SK-N-SH treated with all-trans-retinoic acid at 6 μM for 48 hours (cell line): ENCODE results near the gene NDOR1.
A peak's percentile ranks its signal among the peaks of the same experiment; 100 is the strongest.

Experiments used
- ATAC-seq: fragments of 200-7000 bp; cut with Tn5 transposase; 3 replicates; pipeline ENCODE4 v1.9.1; 2020; ENCODE audit warnings: mild to moderate bottlenecking, moderate library complexity
- ARNTL ChIP-seq: fragments of 450-650 bp; formaldehyde crosslinking; IDR thresholded peaks from 2 replicates; pipeline ENCODE4 v1.5.0; 2020; ENCODE audit warnings: low read depth, mild to moderate bottlenecking, moderate library complexity, borderline replicate concordance
- BACH2 ChIP-seq: fragments of 250-450 bp; sonication (Bioruptor Pico); IDR thresholded peaks from 2 replicates; pipeline ENCODE4 v1.9.0; 2021; ENCODE audit warnings: mild to moderate bottlenecking, borderline replicate concordance
- CREB5 ChIP-seq: fragments of 250-450 bp; sonication (Bioruptor Pico); IDR thresholded peaks from 2 replicates; pipeline ENCODE4 v1.5.1; 2020; ENCODE audit warnings: low read depth, mild to moderate bottlenecking, moderate library complexity
- CSDC2 ChIP-seq: fragments of 250-450 bp; sonication (Bioruptor Pico); IDR thresholded peaks from 2 replicates; pipeline ENCODE4 v1.5.0; 2020; ENCODE audit warnings: mild to moderate bottlenecking, moderate library complexity
- CSRNP3 ChIP-seq: fragments of 250-450 bp; sonication (Bioruptor Pico); IDR thresholded peaks from 2 replicates; pipeline ENCODE4 v1.5.1; 2021; ENCODE audit warnings: mild to moderate bottlenecking, moderate library complexity
- ESRRG ChIP-seq: fragments of 250-450 bp; sonication (Bioruptor Pico); IDR thresholded peaks from 2 replicates; pipeline ENCODE4 v1.6.1; 2021; ENCODE audit warnings: mild to moderate bottlenecking
- GLIS3 ChIP-seq: fragments of 250-450 bp; sonication (Bioruptor Pico); IDR thresholded peaks from 2 replicates; pipeline ENCODE4 v1.5.0; 2020; ENCODE audit warnings: mild to moderate bottlenecking, moderate library complexity
- ISL1 ChIP-seq: fragments of 250-450 bp; sonication (Bioruptor Pico); IDR thresholded peaks from 2 replicates; pipeline ENCODE4 v2.1.2; 2022; ENCODE audit warnings: mild to moderate bottlenecking, moderate library complexity
- OSR1 ChIP-seq: fragments of 250-450 bp; sonication (Bioruptor Pico); IDR thresholded peaks from 2 replicates; pipeline ENCODE4 v1.8.0; 2022; ENCODE audit warnings: moderate library complexity, mild to moderate bottlenecking, inconsistent platforms
- PATZ1 ChIP-seq: fragments of 250-450 bp; sonication (Bioruptor Pico); IDR thresholded peaks from 2 replicates; pipeline ENCODE4 v1.8.0; 2020; ENCODE audit warnings: mild to moderate bottlenecking, moderate library complexity, borderline replicate concordance
- POU6F1 ChIP-seq: fragments of 250-450 bp; sonication (Bioruptor Pico); IDR thresholded peaks from 2 replicates; pipeline ENCODE4 v1.8.0; 2021; ENCODE audit warnings: low read depth, mild to moderate bottlenecking, moderate library complexity, borderline replicate concordance
- PPARA ChIP-seq: fragments of 250-450 bp; sonication (Bioruptor Pico); IDR thresholded peaks from 2 replicates; pipeline ENCODE4 v1.5.0; 2020; ENCODE audit warnings: mild to moderate bottlenecking, borderline replicate concordance
- SNAI2 ChIP-seq: fragments of 250-450 bp; sonication (Bioruptor Pico); IDR thresholded peaks from 2 replicates; pipeline ENCODE4 v1.5.0; 2020; ENCODE audit warnings: mild to moderate bottlenecking, moderate library complexity
- TOX ChIP-seq: fragments of 250-450 bp; sonication (Bioruptor Pico); IDR thresholded peaks from 2 replicates; pipeline ENCODE4 v1.8.0; 2021; ENCODE audit warnings: mild to moderate bottlenecking, moderate library complexity, borderline replicate concordance
- TSHZ2 ChIP-seq: fragments of 250-450 bp; sonication (Bioruptor Pico); IDR thresholded peaks from 2 replicates; pipeline ENCODE4 v1.5.0; 2020; ENCODE audit warnings: mild to moderate bottlenecking, moderate library complexity
- ZC3H10 ChIP-seq: fragments of 250-450 bp; sonication (Bioruptor Pico); IDR thresholded peaks from 2 replicates; pipeline ENCODE4 v1.5.1; 2021; ENCODE audit warnings: mild to moderate bottlenecking, moderate library complexity
- ZFP3 ChIP-seq: fragments of 250-450 bp; sonication (Bioruptor Pico); IDR thresholded peaks from 2 replicates; pipeline ENCODE4 v1.5.0; 2020; ENCODE audit warnings: mild to moderate bottlenecking, moderate library complexity
- ZFP30 ChIP-seq: fragments of 450-650 bp; formaldehyde crosslinking; IDR thresholded peaks from 2 replicates; pipeline ENCODE4 v1.5.0; 2022; ENCODE audit warnings: mild to moderate bottlenecking, moderate library complexity
- ZNF565 ChIP-seq: fragments of 450-650 bp; formaldehyde crosslinking; conservative IDR thresholded peaks from 2 replicates; pipeline ENCODE4 v1.5.0; 2020; ENCODE audit warnings: low read depth, mild to moderate bottlenecking, moderate library complexity
- ZNF70 ChIP-seq: fragments of 450-650 bp; formaldehyde crosslinking; IDR thresholded peaks from 2 replicates; pipeline ENCODE4 v1.5.0; 2020; ENCODE audit warnings: mild to moderate bottlenecking, moderate library complexity
- ZNF8 ChIP-seq: fragments of 450-650 bp; formaldehyde crosslinking; IDR thresholded peaks from 2 replicates; pipeline ENCODE4 v1.5.0; 2020; ENCODE audit warnings: mild to moderate bottlenecking, moderate library complexity

The NDOR1 gene

GRCh38 chr9:137240318-137240840 lies 34.9 kb downstream of the NDOR1 start:
- peak; percentile 45 for ATAC-seq
- TF ChIP-seq PATZ1 (no peak), ZNF8 (0 out of 2 replicates have a peak, but pooled peaks have one; percentile 12), POU6F1 (CRISPR knock-in tag) (no peak), SNAI2 (CRISPR knock-in tag) (no peak), TSHZ2 (CRISPR knock-in tag) (no peak), ZNF565 (no peak)
- TF ChIP-seq, all 23 proteins: peak for 1

GRCh38 chr9:137240841-137241489 lies 35.5 kb downstream of the NDOR1 start, which contains the start of gene TUBB4B:
TUBB4B (plus strand) TSS chr9:137241287; CDS start chr9:137241361, 74 bp downstream.
- peak; percentile 72 for ATAC-seq
- TF ChIP-seq ISL1 (CRISPR knock-in tag) (no peak), ZNF8 (no peak), ARNTL (CRISPR knock-in tag) (no peak), BACH2 (no peak), CSDC2 (no peak), PPARA (CRISPR knock-in tag) (no peak), ZC3H10 (CRISPR knock-in tag) (peak; percentile 84), SNAI2 (CRISPR knock-in tag) (no peak), ZNF565 (no peak), POU6F1 (CRISPR knock-in tag) (no peak), CREB5 (CRISPR knock-in tag) (no peak), GLIS3 (CRISPR knock-in tag) (0 out of 2 replicates have a peak, but pooled peaks have one; percentile 86), ZFP30 (no peak), PATZ1 (no peak), ZFP3 (CRISPR knock-in tag) (no peak), CSRNP3 (CRISPR knock-in tag) (no peak), TSHZ2 (CRISPR knock-in tag) (0 out of 2 replicates have a peak, but pooled peaks have one; percentile 28), ZNF70 (no peak), ESRRG (no peak), OSR1 (CRISPR knock-in tag) (no peak), TOX (CRISPR knock-in tag) (no peak)
